Measurements from ENCODE around the gene KCTD15.

KCTD15 gene

GRCh38 chr19:33798681-33799111, 2.0 kb downstream of the KCTD15 start:
- DNase-seq: no peak

- no peak for DNase-seq
These were observed 2.8 kb downstream of the KCTD15 start for GRCh38 chr19:33799476-33799875.

GRCh38 chr19:33800012-33800680, 3.5 kb downstream of the KCTD15 start:
- DNase-seq: no peak

- DNase-seq: no peak
These were observed 4.7 kb downstream of the KCTD15 start for GRCh38 chr19:33801411-33801810.

GRCh38 chr19:33802001-33802400, 5.3 kb downstream of the KCTD15 start:
- no peak for DNase-seq

- DNase-seq: no peak
These were observed 6.1 kb downstream of the KCTD15 start for GRCh38 chr19:33802801-33803200.

- DNase-seq: no peak
These were observed 6.7 kb downstream of the KCTD15 start for GRCh38 chr19:33803383-33803782.

GRCh38 chr19:33804021-33804799, 7.5 kb downstream of the KCTD15 start:
- DNase-seq: no peak

GRCh38 chr19:33805313-33805712, 8.6 kb downstream of the KCTD15 start:
- no peak for DNase-seq

GRCh38 chr19:33805840-33806433, 9.3 kb downstream of the KCTD15 start:
- no peak for DNase-seq

- no peak for DNase-seq
These were observed 9.8 kb downstream of the KCTD15 start for GRCh38 chr19:33806434-33806881.

- DNase-seq: no peak
These were observed 11.7 kb downstream of the KCTD15 start for GRCh38 chr19:33808399-33808798.

GRCh38 chr19:33809960-33810359, 13.3 kb downstream of the KCTD15 start:
- DNase-seq: no peak

- no peak for DNase-seq
These were observed 14.2 kb downstream of the KCTD15 start for GRCh38 chr19:33810821-33811220.

GRCh38 chr19:33811246-33811645, 14.6 kb downstream of the KCTD15 start:
- DNase-seq: no peak

GRCh38 chr19:33811736-33812387, 15.2 kb downstream of the KCTD15 start:
- DNase-seq: no peak

GRCh38 chr19:33812388-33813330, 16.0 kb downstream of the KCTD15 start:
- DNase-seq: no peak

- DNase-seq: no peak
These were observed 16.9 kb downstream of the KCTD15 start for GRCh38 chr19:33813391-33814101.

GRCh38 chr19:33814181-33815165, 17.8 kb downstream of the KCTD15 start:
- DNase-seq: no peak

Data from SHP77 treated with DMSO at 0.1 percent for 48 hours (cell line).